Measurements from ENCODE around the gene UBQLN1.

GRCh38 chr9:83754383-83754977, 46.7 kb upstream of the UBQLN1 start:
- TF ChIP-seq CTCF (conservative IDR thresholded peaks at IDR 0.05 in 1 of 2, IDR thresholded peaks at IDR 0.05 in 1 of 2; ENCODE audit: extremely low read depth in 1 of 2, insufficient read depth in 1 of 2, low read depth in 1 of 2, low read length in 2 of 2) (no peak), EZH2 (IDR thresholded peaks at IDR 0.05; ENCODE audit: borderline replicate concordance, low read length) (no peak)
